DMS 273 treated with DMSO at 0.1 percent for 48 hours (cell line): Measurements from ENCODE around the gene FLT3.
"Not testable (repeated sequence)": the region's sequence is repeated elsewhere in the genome, so short reads cannot be mapped to it uniquely, and the experiment has no call there.

Source experiments
- DNase-seq: peaks from one replicate; lab custom pipeline; 2025; lab: John Stamatoyannopoulos, UW

Gene FLT3

GRCh38 chr13:28044608-28045007 lies 55.8 kb downstream of the FLT3 start:
- DNase-seq: no peak

- DNase-seq: no peak
These were observed 57.2 kb downstream of the FLT3 start for GRCh38 chr13:28043224-28043623.

- no peak for DNase-seq
These were observed 58.9 kb downstream of the FLT3 start for GRCh38 chr13:28041501-28041900.

- DNase-seq: no peak
These were observed 59.3 kb downstream of the FLT3 start for GRCh38 chr13:28041031-28041461.

GRCh38 chr13:28037399-28037798 lies 63.0 kb downstream of the FLT3 start:
- no peak for DNase-seq

- DNase-seq: no peak
These were observed 65.1 kb downstream of the FLT3 start for GRCh38 chr13:28035146-28035782.

- DNase-seq: no peak
These were observed 66.3 kb downstream of the FLT3 start for GRCh38 chr13:28033894-28034655.

- DNase-seq: not testable (repeated sequence)
These were observed 67.9 kb downstream of the FLT3 start for GRCh38 chr13:28032438-28032837.

GRCh38 chr13:28031896-28032288 lies 68.5 kb downstream of the FLT3 start:
- no peak for DNase-seq

GRCh38 chr13:28031220-28031895 lies 69.0 kb downstream of the FLT3 start:
- no peak for DNase-seq

GRCh38 chr13:28027607-28028364 lies 72.6 kb downstream of the FLT3 start:
- DNase-seq: no peak

- no peak for DNase-seq
These were observed 73.3 kb downstream of the FLT3 start for GRCh38 chr13:28027071-28027470.

- DNase-seq: no peak
These were observed 73.9 kb downstream of the FLT3 start for GRCh38 chr13:28026508-28026907.

- no peak for DNase-seq
These were observed 77.4 kb downstream of the FLT3 start for GRCh38 chr13:28022848-28023518.

- DNase-seq: no peak
These were observed 86.1 kb downstream of the FLT3 start for GRCh38 chr13:28014301-28014700.

- DNase-seq: no peak
These were observed 86.9 kb downstream of the FLT3 start for GRCh38 chr13:28013482-28013881.

- DNase-seq: no peak
These were observed 87.5 kb downstream of the FLT3 start for GRCh38 chr13:28012896-28013295.

- DNase-seq: no peak
These were observed 88.0 kb downstream of the FLT3 start for GRCh38 chr13:28012383-28012782.

- DNase-seq: no peak
These were observed 90.3 kb downstream of the FLT3 start for GRCh38 chr13:28010046-28010445.

- DNase-seq: not testable (repeated sequence)
These were observed 95.4 kb downstream of the FLT3 start for GRCh38 chr13:28005016-28005415.

GRCh38 chr13:28002886-28003698 lies 97.3 kb downstream of the FLT3 start:
- DNase-seq: no peak
